CD4-positive, alpha-beta memory T cell (primary cell): ENCODE data around the gene PITX1. TPM values are rescaled to one million over a fixed set of nuclear protein-coding genes. Genes with fewer than 3 reads are reported as not detected.

Experiments
- CTCF ChIA-PET: fragments of 350-600 bp; sonication (Branson Sonifier 250); formaldehyde crosslinking; loops from one replicate; lab custom pipeline; 2021; ENCODE audit warnings: inconsistent platforms; ENCODE audit not compliant: partially characterized antibody; lab: Charles Lee
- POLR2A ChIA-PET: fragments of 350-600 bp; sonication (Branson Sonifier 250); formaldehyde crosslinking; loops from one replicate; lab custom pipeline; 2021; ENCODE audit not compliant: partially characterized antibody; lab: Charles Lee
- DNase-seq, 5 donors: peaks; one replicate each; pipeline versions ENCODE4 v3.0.0 to v3.0.0-alpha.2; 2020 to 2022; ENCODE audit warnings: mixed read lengths in 1 of 5
- H3K27ac ChIP-seq: one replicate; pipeline ENCODE4 v1.7.0; 2013; ENCODE audit warnings: low read depth, low read length
- H3K27me3 ChIP-seq: 2 replicates; pipeline ENCODE4 v1.7.0; 2013; ENCODE audit warnings: mild to moderate bottlenecking, low read length, moderate library complexity; ENCODE audit not compliant: insufficient read depth
- H3K36me3 ChIP-seq: 2 replicates; pipeline ENCODE4 v1.7.0; 2013; ENCODE audit warnings: mild to moderate bottlenecking, low read length, moderate library complexity; ENCODE audit not compliant: insufficient read depth
- H3K4me1 ChIP-seq: 2 replicates; pipeline ENCODE4 v1.7.0; 2013; ENCODE audit warnings: mild to moderate bottlenecking, low read length, moderate library complexity; ENCODE audit not compliant: insufficient read depth
- H3K4me3 ChIP-seq, 2 donors: one replicate each; pipeline ENCODE4 v1.7.0; 2013; ENCODE audit warnings: low read length in 2 of 2, mild to moderate bottlenecking in 1 of 2
- H3K9me3 ChIP-seq, 2 donors: one replicate each; pipeline ENCODE4 v1.7.0; 2013; ENCODE audit warnings: low read length in 2 of 2, control low read depth in 1 of 2; ENCODE audit not compliant: control insufficient read depth in 1 of 2
- H3K27ac Mint-ChIP-seq, 7 donors: one replicate each; pipeline ENCODE4 v1.8.0; 2020 to 2021; ENCODE audit warnings: mixed read lengths in 7 of 7, mild to moderate bottlenecking in 6 of 7, inconsistent platforms in 3 of 7, moderate library complexity in 3 of 7
- H3K27me3 Mint-ChIP-seq, 2 donors: one replicate each; pipeline ENCODE4 v1.8.0; 2020 to 2021; ENCODE audit warnings: mixed read lengths in 2 of 2
- H3K36me3 Mint-ChIP-seq, 2 donors: one replicate each; pipeline ENCODE4 v1.8.0; 2020 to 2021; ENCODE audit warnings: mixed read lengths in 2 of 2, inconsistent platforms in 1 of 2, mild to moderate bottlenecking in 1 of 2
- H3K4me1 Mint-ChIP-seq, 4 donors: one replicate each; pipeline ENCODE4 v1.8.0; 2020 to 2021; ENCODE audit warnings: mixed read lengths in 4 of 4, mild to moderate bottlenecking in 1 of 4
- H3K4me3 Mint-ChIP-seq, 8 donors: one replicate each; pipeline ENCODE4 v1.8.0; 2020 to 2021; ENCODE audit warnings: mixed read lengths in 8 of 8, mild to moderate bottlenecking in 7 of 8, moderate library complexity in 6 of 8, inconsistent platforms in 3 of 8
- H3K9me3 Mint-ChIP-seq, 8 donors: one replicate each; pipeline ENCODE4 v1.8.0; 2020 to 2021; ENCODE audit warnings: mixed read lengths in 8 of 8, mild to moderate bottlenecking in 5 of 8, inconsistent platforms in 3 of 8, moderate library complexity in 1 of 8
- intact Hi-C: fragments of 100-400 bp; cut with micrococcal nuclease; formaldehyde crosslinking; loops from one replicate; pipeline ENCODE4 v1.15.1; 2023
- polyA plus RNA-seq, 2 donors: library from polyadenylated mRNA; unstranded; fragments of 300-500 nt; fragmentation: Illumina TruSeq; gene quantifications; one replicate each; pipeline ENCODE4 v1.2.3, GENCODE V29; 2021
- total RNA-seq, 2 experiments: library from RNA; stranded (reverse); gene quantifications; one replicate each; pipeline ENCODE4 v1.2.3, GENCODE V29; 2021

Gene PITX1
- total and polyA plus RNA-seq, 4 experiments from 2014 or later = not detected

DNA sequence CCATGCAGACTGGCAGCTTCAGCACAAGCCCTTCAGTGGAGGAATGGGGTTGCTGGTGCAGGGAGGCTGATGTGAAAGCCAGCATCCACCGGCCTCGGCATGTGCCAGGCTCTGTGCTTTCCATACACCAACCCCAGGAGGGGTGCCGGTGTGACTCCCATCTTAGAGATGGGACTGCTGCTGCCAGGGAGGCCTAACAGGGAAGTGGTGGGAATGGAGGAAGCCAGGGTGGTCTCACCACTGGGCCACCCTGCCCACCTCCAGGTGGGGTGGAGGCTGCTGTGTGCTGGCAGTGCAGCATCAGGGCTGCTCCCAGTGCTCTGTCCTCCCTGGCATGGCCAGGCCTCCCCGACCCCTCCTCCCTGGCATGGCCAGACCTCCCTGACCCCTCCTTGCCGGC, 32.8 kb upstream of the PITX1 start:
- H3K36me3 ChIP-seq = no peaks in the 10 kb centered on the region
- Mint-ChIP-seq H3K27me3 (peaks cover 3 to 5% of the 10 kb centered on the region in 2 donors), H3K4me3 (no peak overlapping the region), H3K27ac (no peak overlapping the region), H3K9me3 (no peaks in the 10 kb centered on the region), H3K4me1 (no peaks in the 10 kb centered on the region), H3K36me3 (no peaks in the 10 kb centered on the region)
- ChIA-PET POLR2A (no interaction called here), CTCF (no interaction called here)
- H3K9me3 ChIP-seq = no peaks in the 10 kb centered on the region
- H3K4me3 ChIP-seq = no peak overlapping the region
- no peaks in the 10 kb centered on the region for H3K27me3 ChIP-seq
- DNase-seq = no peak
- no peak overlapping the region for H3K27ac ChIP-seq
- intact Hi-C loops = no loop called here
- H3K4me1 ChIP-seq = no peaks in the 10 kb centered on the region

GRCh38 chr5:135065306-135066265, 31.6 kb upstream of the PITX1 start:
- no peak overlapping the region for H3K27ac Mint-ChIP-seq
- H3K4me1 ChIP-seq = no peaks in the 10 kb centered on the region
- no peaks in the 10 kb centered on the region for H3K36me3 ChIP-seq
- H3K36me3 Mint-ChIP-seq = no peaks in the 10 kb centered on the region
- peaks cover 4 to 6% of the 10 kb centered on the region in 2 donors for H3K27me3 Mint-ChIP-seq
- H3K4me3 Mint-ChIP-seq = no peak overlapping the region
- intact Hi-C loops = no loop called here
- no peaks in the 10 kb centered on the region for H3K9me3 ChIP-seq
- H3K27ac ChIP-seq = no peak overlapping the region
- DNase-seq = no peak
- no peaks in the 10 kb centered on the region for H3K27me3 ChIP-seq
- CTCF ChIA-PET = no interaction called here
- H3K9me3 Mint-ChIP-seq = no peaks in the 10 kb centered on the region
- H3K4me1 Mint-ChIP-seq = no peaks in the 10 kb centered on the region
- POLR2A ChIA-PET = no interaction called here
- no peak overlapping the region for H3K4me3 ChIP-seq

- Histone ChIP-seq H3K9me3 (no peaks in the 10 kb centered on the region), H3K4me3 (no peak overlapping the region), H3K27ac (no peak overlapping the region), H3K4me1 (no peaks in the 10 kb centered on the region), H3K36me3 (no peaks in the 10 kb centered on the region), H3K27me3 (no peaks in the 10 kb centered on the region)
- ChIA-PET CTCF (no interaction called here), POLR2A (no interaction called here)
- Mint-ChIP-seq H3K4me1 (no peaks in the 10 kb centered on the region), H3K4me3 (no peak overlapping the region), H3K9me3 (no peaks in the 10 kb centered on the region), H3K27me3 (peaks cover 9 to 14% of the 10 kb centered on the region in 2 donors), H3K36me3 (no peaks in the 10 kb centered on the region), H3K27ac (no peak overlapping the region)
- intact Hi-C loops = no loop called here
- no peak for DNase-seq
Observed at GRCh38 chr5:135064235-135064570, 30.2 kb upstream of the PITX1 start.

DNA sequence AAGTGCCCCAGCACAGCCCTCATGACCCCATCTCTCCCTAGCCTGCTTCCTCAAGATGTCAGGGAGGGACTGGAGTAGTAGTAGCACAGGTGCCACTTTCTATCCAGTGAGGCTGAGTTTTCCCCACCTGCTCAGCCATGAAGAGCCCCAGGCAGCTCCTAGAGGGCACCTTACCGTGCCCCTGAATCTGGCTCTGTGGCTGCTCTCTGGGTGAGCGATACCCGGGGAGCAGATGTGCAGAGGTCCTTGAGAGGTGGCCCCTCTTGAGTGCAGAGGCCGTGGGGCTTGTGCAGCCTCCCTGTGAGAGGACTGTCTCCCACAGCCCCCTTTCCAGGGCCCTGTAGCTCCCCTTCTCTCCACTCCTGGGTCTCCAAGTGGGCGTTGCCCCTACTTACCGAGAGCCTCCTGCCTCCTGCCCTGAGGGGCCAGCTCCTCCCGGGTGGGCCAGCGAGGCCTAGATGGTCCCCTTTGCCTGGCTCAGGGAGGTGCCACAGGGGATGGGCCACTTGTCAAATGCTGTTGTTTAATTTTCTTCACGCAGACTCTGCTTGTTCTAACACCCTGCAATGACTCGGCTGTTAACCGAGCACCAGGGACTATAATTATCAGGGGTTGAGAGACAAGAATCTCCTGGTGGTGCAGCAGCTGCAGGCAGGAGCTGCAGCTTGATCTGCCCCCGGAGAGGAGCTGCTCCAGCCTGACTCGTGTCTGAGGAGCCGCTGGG, 29.6 kb upstream of the PITX1 start:
- Mint-ChIP-seq H3K27ac (no peak overlapping the region), H3K27me3 (peaks cover 9 to 14% of the 10 kb centered on the region in 2 donors), H3K4me1 (no peaks in the 10 kb centered on the region), H3K4me3 (no peak overlapping the region), H3K9me3 (no peaks in the 10 kb centered on the region), H3K36me3 (no peaks in the 10 kb centered on the region)
- intact Hi-C loops = no loop called here
- ChIA-PET POLR2A (no interaction called here), CTCF (no interaction called here)
- Histone ChIP-seq H3K27me3 (no peaks in the 10 kb centered on the region), H3K4me3 (no peak overlapping the region), H3K4me1 (no peaks in the 10 kb centered on the region), H3K36me3 (no peaks in the 10 kb centered on the region), H3K9me3 (no peaks in the 10 kb centered on the region), H3K27ac (no peak overlapping the region)
- DNase-seq = no peak

- Mint-ChIP-seq H3K9me3 (no peaks in the 10 kb centered on the region), H3K27me3 (peaks cover 9 to 14% of the 10 kb centered on the region in 2 donors), H3K4me3 (no peak overlapping the region), H3K4me1 (no peaks in the 10 kb centered on the region), H3K36me3 (no peaks in the 10 kb centered on the region), H3K27ac (no peak overlapping the region)
- H3K27me3 ChIP-seq = no peaks in the 10 kb centered on the region
- no peak overlapping the region for H3K4me3 ChIP-seq
- no peaks in the 10 kb centered on the region for H3K9me3 ChIP-seq
- intact Hi-C loops = no loop called here
- no peak for DNase-seq
- no peak overlapping the region for H3K27ac ChIP-seq
- no peaks in the 10 kb centered on the region for H3K4me1 ChIP-seq
- CTCF ChIA-PET = no interaction called here
- POLR2A ChIA-PET = no interaction called here
- H3K36me3 ChIP-seq = no peaks in the 10 kb centered on the region
Observed at GRCh38 chr5:135063056-135063445, 29.0 kb upstream of the PITX1 start.

GRCh38 chr5:135062216-135063055, 28.4 kb upstream of the PITX1 start:
- Histone ChIP-seq H3K9me3 (no peaks in the 10 kb centered on the region), H3K4me1 (no peaks in the 10 kb centered on the region), H3K27ac (no peak overlapping the region), H3K4me3 (no peak overlapping the region), H3K36me3 (no peaks in the 10 kb centered on the region), H3K27me3 (no peaks in the 10 kb centered on the region)
- no peak overlapping the region for H3K27ac Mint-ChIP-seq
- POLR2A ChIA-PET = no interaction called here
- no peaks in the 10 kb centered on the region for H3K9me3 Mint-ChIP-seq
- no peak for DNase-seq
- intact Hi-C loops = no loop called here
- no peak overlapping the region for H3K4me3 Mint-ChIP-seq
- H3K4me1 Mint-ChIP-seq = no peaks in the 10 kb centered on the region
- CTCF ChIA-PET = no interaction called here
- peaks cover 9 to 16% of the 10 kb centered on the region in 2 donors for H3K27me3 Mint-ChIP-seq
- H3K36me3 Mint-ChIP-seq = no peaks in the 10 kb centered on the region

DNA sequence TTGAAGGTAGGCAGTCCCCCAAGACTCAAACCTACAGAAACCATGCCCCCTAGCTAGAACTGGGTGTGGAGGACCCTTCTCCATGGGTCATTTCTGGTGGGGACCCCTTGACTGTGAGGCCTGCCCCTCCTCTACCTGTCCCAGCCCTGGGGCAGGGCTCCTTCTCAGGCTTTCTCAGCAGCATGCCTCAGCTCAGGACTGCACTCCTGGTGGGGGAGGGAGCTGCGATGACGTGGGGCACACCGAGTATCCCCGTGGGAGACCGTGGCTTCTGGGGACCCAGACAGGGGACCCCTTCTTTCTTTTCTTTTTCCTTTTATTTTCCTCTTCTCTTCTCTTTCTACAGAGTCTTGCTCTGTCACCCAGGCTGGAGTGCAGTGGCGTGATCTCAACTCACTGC, 27.0 kb upstream of the PITX1 start:
- H3K36me3 Mint-ChIP-seq = no peaks in the 10 kb centered on the region
- H3K27ac Mint-ChIP-seq = no peak overlapping the region
- ChIA-PET CTCF (no interaction called here), POLR2A (no interaction called here)
- Histone ChIP-seq H3K4me1 (no peaks in the 10 kb centered on the region), H3K9me3 (no peaks in the 10 kb centered on the region), H3K36me3 (no peaks in the 10 kb centered on the region), H3K4me3 (no peak overlapping the region), H3K27me3 (no peaks in the 10 kb centered on the region), H3K27ac (no peak overlapping the region)
- intact Hi-C loops = no loop called here
- no peak for DNase-seq
- H3K9me3 Mint-ChIP-seq = no peaks in the 10 kb centered on the region
- H3K4me3 Mint-ChIP-seq = no peak overlapping the region
- no peaks in the 10 kb centered on the region for H3K4me1 Mint-ChIP-seq
- peaks cover 12 to 22% of the 10 kb centered on the region in 2 donors for H3K27me3 Mint-ChIP-seq
